Sigmoid colon (tissue), 4 donors: ENCODE measurements around the gene SEMA6B.

ENCODE experiments used
- EP300 ChIP-seq, 4 donors: sonication (generic); formaldehyde crosslinking; IDR thresholded peaks; one replicate each; pipeline ENCODE4 v1.6.1; 2017; ENCODE audit warnings: antibody characterized with exemption in 4 of 4
- POLR2A ChIP-seq, 2 donors: fragments of 450-650 bp; IDR thresholded peaks; one replicate each; pipeline ENCODE4 v1.6.1; 2016; ENCODE audit warnings: antibody characterized with exemption in 2 of 2, mild to moderate bottlenecking in 2 of 2, moderate library complexity in 2 of 2
- POLR2AphosphoS5 ChIP-seq, 4 donors: sonication (generic); formaldehyde crosslinking; IDR thresholded peaks; one replicate each; pipeline ENCODE4 v1.6.1; 2017; ENCODE audit warnings: antibody characterized with exemption in 4 of 4
- TF ChIP-seq, protein P1 (sequence below), 4 experiments: fragments of 450-650 bp in 3 of 4; fragments of 200-600 bp in 1 of 4; IDR thresholded peaks; one replicate each; pipeline ENCODE4 v1.5.1; 2016 to 2019; ENCODE audit warnings: antibody characterized with exemption in 4 of 4, mild to moderate bottlenecking in 3 of 4, moderate library complexity in 2 of 4

DNA sequence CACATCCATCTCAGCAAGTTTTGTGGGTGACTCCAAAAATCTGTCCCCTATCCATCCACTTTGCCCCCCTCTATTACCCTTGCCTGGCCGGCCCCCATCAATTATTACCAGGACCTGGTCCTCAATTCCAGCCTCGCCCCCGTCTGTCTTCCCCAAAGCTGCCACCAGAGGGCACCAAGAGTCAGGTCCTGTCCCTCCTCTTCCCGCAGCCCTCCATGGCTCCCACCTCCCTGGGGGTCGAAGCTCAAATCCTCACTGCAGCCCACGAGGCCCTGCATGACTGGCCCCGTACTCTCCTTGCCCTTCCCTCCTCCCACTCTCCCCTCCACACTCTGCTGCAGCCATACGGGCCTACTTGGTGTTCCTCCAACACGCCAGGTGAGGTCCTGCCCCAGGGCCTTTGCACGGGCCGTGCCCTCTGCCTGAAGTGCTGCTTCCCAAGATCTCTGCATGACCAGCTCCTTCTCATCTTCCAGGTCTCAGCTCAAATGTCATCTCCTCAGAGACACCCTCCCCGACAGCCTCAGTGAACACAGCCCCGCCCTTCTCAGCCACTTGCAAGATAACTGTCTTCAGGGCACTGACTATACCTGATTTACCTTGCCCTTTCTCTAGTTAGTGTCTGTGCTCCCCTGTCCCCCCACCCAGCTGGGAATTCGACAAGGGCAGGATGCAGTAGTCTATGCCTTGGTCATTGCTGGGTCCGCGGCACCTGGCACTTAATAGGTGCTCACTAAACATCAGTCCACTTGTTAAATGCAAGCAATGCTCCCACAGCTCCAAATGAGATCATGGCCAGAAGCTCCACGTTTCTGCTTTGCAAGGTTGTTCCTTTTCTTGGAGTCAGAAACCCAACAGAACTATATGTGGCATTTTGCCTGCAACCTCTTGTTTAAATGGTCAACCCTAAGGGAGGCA lies 16.8 kb upstream of the SEMA6B start:
- TF ChIP-seq, protein P1, sequence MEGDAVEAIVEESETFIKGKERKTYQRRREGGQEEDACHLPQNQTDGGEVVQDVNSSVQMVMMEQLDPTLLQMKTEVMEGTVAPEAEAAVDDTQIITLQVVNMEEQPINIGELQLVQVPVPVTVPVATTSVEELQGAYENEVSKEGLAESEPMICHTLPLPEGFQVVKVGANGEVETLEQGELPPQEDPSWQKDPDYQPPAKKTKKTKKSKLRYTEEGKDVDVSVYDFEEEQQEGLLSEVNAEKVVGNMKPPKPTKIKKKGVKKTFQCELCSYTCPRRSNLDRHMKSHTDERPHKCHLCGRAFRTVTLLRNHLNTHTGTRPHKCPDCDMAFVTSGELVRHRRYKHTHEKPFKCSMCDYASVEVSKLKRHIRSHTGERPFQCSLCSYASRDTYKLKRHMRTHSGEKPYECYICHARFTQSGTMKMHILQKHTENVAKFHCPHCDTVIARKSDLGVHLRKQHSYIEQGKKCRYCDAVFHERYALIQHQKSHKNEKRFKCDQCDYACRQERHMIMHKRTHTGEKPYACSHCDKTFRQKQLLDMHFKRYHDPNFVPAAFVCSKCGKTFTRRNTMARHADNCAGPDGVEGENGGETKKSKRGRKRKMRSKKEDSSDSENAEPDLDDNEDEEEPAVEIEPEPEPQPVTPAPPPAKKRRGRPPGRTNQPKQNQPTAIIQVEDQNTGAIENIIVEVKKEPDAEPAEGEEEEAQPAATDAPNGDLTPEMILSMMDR (IDR thresholded peaks at IDR 0.05) = peak; percentile 48 to 66 (median 50)
- no peak for TF ChIP-seq EP300 (IDR thresholded peaks at IDR 0.05)
- TF ChIP-seq POLR2A (IDR thresholded peaks at IDR 0.05) = no peak
- no peak for TF ChIP-seq POLR2AphosphoS5 (IDR thresholded peaks at IDR 0.05)
